ENCODE data around the gene CAMKMT. TPM values are rescaled to one million over a fixed set of nuclear protein-coding genes. Genes with fewer than 3 reads are reported as not detected.

Gene CAMKMT
- total RNA-seq, 1 donor from 2014 or later: 11.9 TPM

- H3K36me3 Mint-ChIP-seq (ENCODE audit: low read depth): peaks cover 4% of the 10 kb centered on the region
- peaks cover 3% of the 10 kb centered on the region for H3K9me3 Mint-ChIP-seq
- no peak for DNase-seq (ENCODE audit: low read depth, low spot score)
- H3K27me3 Mint-ChIP-seq (ENCODE audit: low read depth): no peaks in the 10 kb centered on the region
- H3K27ac Mint-ChIP-seq (ENCODE audit: unreplicated experiment): no peak overlapping the region
- no peak overlapping the region for H3K4me3 Mint-ChIP-seq
- TF ChIP-seq CTCF (conservative IDR thresholded peaks at IDR 0.05): no peak
- no peaks in the 10 kb centered on the region for H3K4me1 Mint-ChIP-seq
Observed at GRCh38 chr2:44562737-44563136, 201.0 kb downstream of the CAMKMT start.

- no peaks in the 10 kb centered on the region for H3K4me1 Mint-ChIP-seq
- H3K36me3 Mint-ChIP-seq (ENCODE audit: low read depth): no peaks in the 10 kb centered on the region
- no peaks in the 10 kb centered on the region for H3K9me3 Mint-ChIP-seq
- no peaks in the 10 kb centered on the region for H3K27me3 Mint-ChIP-seq (ENCODE audit: low read depth)
- no peak overlapping the region for H3K27ac Mint-ChIP-seq (ENCODE audit: unreplicated experiment)
- no peak for TF ChIP-seq CTCF (conservative IDR thresholded peaks at IDR 0.05)
- no peak for DNase-seq (ENCODE audit: low read depth, low spot score)
- no peak overlapping the region for H3K4me3 Mint-ChIP-seq
Observed at GRCh38 chr2:44564752-44565151, 203.0 kb downstream of the CAMKMT start.

- H3K4me3 Mint-ChIP-seq: no peak overlapping the region
- no peaks in the 10 kb centered on the region for H3K27me3 Mint-ChIP-seq (ENCODE audit: low read depth)
- no peaks in the 10 kb centered on the region for H3K9me3 Mint-ChIP-seq
- TF ChIP-seq CTCF (conservative IDR thresholded peaks at IDR 0.05): no peak
- H3K27ac Mint-ChIP-seq (ENCODE audit: unreplicated experiment): no peak overlapping the region
- no peaks in the 10 kb centered on the region for H3K36me3 Mint-ChIP-seq (ENCODE audit: low read depth)
- no peaks in the 10 kb centered on the region for H3K4me1 Mint-ChIP-seq
- DNase-seq (ENCODE audit: low read depth, low spot score): no peak
Observed at GRCh38 chr2:44566059-44566458, 204.3 kb downstream of the CAMKMT start.

GRCh38 chr2:44569491-44569890 lies 207.7 kb downstream of the CAMKMT start:
- no peak overlapping the region for H3K4me3 Mint-ChIP-seq
- H3K27ac Mint-ChIP-seq (ENCODE audit: unreplicated experiment): no peak overlapping the region
- H3K36me3 Mint-ChIP-seq (ENCODE audit: low read depth): no peaks in the 10 kb centered on the region
- no peak for TF ChIP-seq CTCF (conservative IDR thresholded peaks at IDR 0.05)
- no peaks in the 10 kb centered on the region for H3K9me3 Mint-ChIP-seq
- H3K4me1 Mint-ChIP-seq: no peaks in the 10 kb centered on the region
- no peaks in the 10 kb centered on the region for H3K27me3 Mint-ChIP-seq (ENCODE audit: low read depth)
- no peak for DNase-seq (ENCODE audit: low read depth, low spot score)

GRCh38 chr2:44570271-44570670 lies 208.5 kb downstream of the CAMKMT start:
- no peaks in the 10 kb centered on the region for H3K4me1 Mint-ChIP-seq
- H3K27me3 Mint-ChIP-seq (ENCODE audit: low read depth): no peaks in the 10 kb centered on the region

More at GRCh38 chr2:44570271-44570670, 208.5 kb downstream of the CAMKMT start:
- H3K4me3 Mint-ChIP-seq: no peak overlapping the region
- no peaks in the 10 kb centered on the region for H3K36me3 Mint-ChIP-seq (ENCODE audit: low read depth)
- DNase-seq (ENCODE audit: low read depth, low spot score): no peak
- no peak overlapping the region for H3K27ac Mint-ChIP-seq (ENCODE audit: unreplicated experiment)
- TF ChIP-seq CTCF (conservative IDR thresholded peaks at IDR 0.05): no peak
- H3K9me3 Mint-ChIP-seq: no peaks in the 10 kb centered on the region

All from neural crest cell (in vitro differentiated cells).